ENCODE results near the gene SLC38A5. TPM values are rescaled to one million over a fixed set of nuclear protein-coding genes. Genes with fewer than 3 reads are reported as not detected.

Gene SLC38A5
- total RNA-seq, 1 experiment from 2014 or later = 0.33 TPM

- H3K27me3 Mint-ChIP-seq (ENCODE audit: unreplicated experiment) = peaks cover 41% of the 10 kb centered on the region
- CTCF ChIA-PET = no interaction called here
- DNase-seq = no peak
- no peak overlapping the region for H3K4me3 Mint-ChIP-seq (ENCODE audit: low read depth, unreplicated experiment)
- H3K27ac Mint-ChIP-seq (ENCODE audit: unreplicated experiment) = no peak overlapping the region
- no peaks in the 10 kb centered on the region for H3K4me1 Mint-ChIP-seq (ENCODE audit: low read depth, unreplicated experiment)
- TF ChIP-seq CTCF (IDR thresholded peaks at IDR 0.05; ENCODE audit: unreplicated experiment) = no peak
- BruUV-seq (replicated peaks) = no TSS peak
- H3K9me3 Mint-ChIP-seq (ENCODE audit: low read depth, unreplicated experiment) = no peaks in the 10 kb centered on the region
- intact Hi-C loops (cut with micrococcal nuclease; ENCODE audit: unreplicated experiment) = no loop called here
- H3K36me3 Mint-ChIP-seq (ENCODE audit: insufficient read depth, unreplicated experiment) = peaks cover 8% of the 10 kb centered on the region
These were observed 716 bp upstream of the SLC38A5 start for GRCh38 chrX:48470833-48471118.

GRCh38 chrX:48468693-48469691 lies 1.1 kb downstream of the SLC38A5 start:
- no peaks in the 10 kb centered on the region for H3K36me3 Mint-ChIP-seq (ENCODE audit: insufficient read depth, unreplicated experiment)
- H3K27ac Mint-ChIP-seq (ENCODE audit: unreplicated experiment) = no peak overlapping the region
- CTCF ChIA-PET = interaction anchor here (0.6 to 0.8 kb wide), 2 partner anchors 21 to 1551 kb away, joined by 3 to 4 read pairs; no protein-coding TSS in a partner anchor
- H3K27me3 Mint-ChIP-seq (ENCODE audit: unreplicated experiment) = peaks cover 41% of the 10 kb centered on the region
- no peaks in the 10 kb centered on the region for H3K9me3 Mint-ChIP-seq (ENCODE audit: low read depth, unreplicated experiment)
- DNase-seq = no peak
- TF ChIP-seq CTCF (IDR thresholded peaks at IDR 0.05; ENCODE audit: unreplicated experiment) = no peak
- intact Hi-C loops (cut with micrococcal nuclease; ENCODE audit: unreplicated experiment) = no loop called here
- H3K4me1 Mint-ChIP-seq (ENCODE audit: low read depth, unreplicated experiment) = peaks cover 3% of the 10 kb centered on the region
- no TSS peak for BruUV-seq (replicated peaks)
- no peak overlapping the region for H3K4me3 Mint-ChIP-seq (ENCODE audit: low read depth, unreplicated experiment)

DNA sequence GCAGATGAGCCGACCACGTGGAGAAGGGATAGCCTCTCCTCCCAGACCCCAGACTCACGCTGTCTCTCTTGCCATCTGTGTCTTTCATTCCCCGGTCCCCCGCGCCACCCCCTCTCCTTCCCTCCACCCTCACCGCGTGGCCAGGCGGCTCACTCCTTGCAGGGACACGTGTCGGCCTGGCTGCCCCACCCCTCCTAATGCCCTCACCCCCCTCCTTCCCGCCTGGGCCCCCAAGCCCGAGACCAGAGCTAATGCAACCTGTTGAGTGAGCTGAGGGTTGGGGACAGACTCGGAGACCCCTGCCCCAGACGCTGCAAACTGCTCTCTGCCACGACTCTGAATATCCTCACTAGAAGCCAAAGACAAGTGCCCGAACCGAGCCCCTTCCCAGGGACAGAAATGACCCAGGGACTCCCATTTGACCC lies 1.8 kb downstream of the SLC38A5 start:
- H3K4me3 Mint-ChIP-seq (ENCODE audit: low read depth, unreplicated experiment) = no peak overlapping the region
- peaks cover 10% of the 10 kb centered on the region for H3K4me1 Mint-ChIP-seq (ENCODE audit: low read depth, unreplicated experiment)
- peaks cover 41% of the 10 kb centered on the region for H3K27me3 Mint-ChIP-seq (ENCODE audit: unreplicated experiment)
- no TSS peak for BruUV-seq (replicated peaks)
- CTCF ChIA-PET = interaction anchor here (0.6 to 0.8 kb wide), 2 partner anchors 22 to 1550 kb away, joined by 3 to 4 read pairs; no protein-coding TSS in a partner anchor
- intact Hi-C loops (cut with micrococcal nuclease; ENCODE audit: unreplicated experiment) = no loop called here
- DNase-seq = no peak
- TF ChIP-seq CTCF (IDR thresholded peaks at IDR 0.05; ENCODE audit: unreplicated experiment) = no peak
- no peak overlapping the region for H3K27ac Mint-ChIP-seq (ENCODE audit: unreplicated experiment)
- no peaks in the 10 kb centered on the region for H3K9me3 Mint-ChIP-seq (ENCODE audit: low read depth, unreplicated experiment)
- H3K36me3 Mint-ChIP-seq (ENCODE audit: insufficient read depth, unreplicated experiment) = no peaks in the 10 kb centered on the region

DNA sequence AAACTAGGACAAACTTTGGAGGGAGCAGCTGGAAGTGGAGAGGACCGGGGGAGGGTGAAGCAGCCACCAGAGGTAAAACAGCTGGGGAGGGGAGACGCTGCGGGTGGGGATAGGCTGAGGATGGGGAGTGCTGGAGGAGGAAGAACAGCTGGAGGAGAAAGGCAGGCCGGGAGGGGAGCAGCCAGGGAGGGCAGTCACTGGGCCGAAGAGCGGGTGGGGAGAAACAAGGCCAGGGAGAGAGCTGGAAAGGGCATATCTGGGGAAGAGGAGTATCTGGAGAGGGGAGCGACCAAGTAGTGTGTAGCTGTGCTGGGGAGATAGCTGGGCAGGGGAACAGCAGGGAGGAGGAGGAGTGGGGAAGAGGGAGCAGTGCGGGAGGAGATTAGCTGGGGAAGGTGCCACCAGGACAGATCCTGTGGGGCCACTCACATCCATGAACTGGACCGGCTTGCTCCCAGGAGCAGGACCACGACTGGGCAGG lies 2.7 kb downstream of the SLC38A5 start:
- peaks cover 41% of the 10 kb centered on the region for H3K27me3 Mint-ChIP-seq (ENCODE audit: unreplicated experiment)
- H3K9me3 Mint-ChIP-seq (ENCODE audit: low read depth, unreplicated experiment) = no peaks in the 10 kb centered on the region
- no peak overlapping the region for H3K4me3 Mint-ChIP-seq (ENCODE audit: low read depth, unreplicated experiment)
- CTCF ChIA-PET = no interaction called here
- intact Hi-C loops (cut with micrococcal nuclease; ENCODE audit: unreplicated experiment) = no loop called here
- DNase-seq = no peak
- no peak overlapping the region for H3K27ac Mint-ChIP-seq (ENCODE audit: unreplicated experiment)
- H3K36me3 Mint-ChIP-seq (ENCODE audit: insufficient read depth, unreplicated experiment) = no peaks in the 10 kb centered on the region
- peaks cover 11% of the 10 kb centered on the region for H3K4me1 Mint-ChIP-seq (ENCODE audit: low read depth, unreplicated experiment)
- BruUV-seq (replicated peaks) = no TSS peak
- TF ChIP-seq CTCF (IDR thresholded peaks at IDR 0.05; ENCODE audit: unreplicated experiment) = no peak

Data from Calu3 (cell line).